ENCODE results near the gene GMDS.

The GMDS gene

DNA sequence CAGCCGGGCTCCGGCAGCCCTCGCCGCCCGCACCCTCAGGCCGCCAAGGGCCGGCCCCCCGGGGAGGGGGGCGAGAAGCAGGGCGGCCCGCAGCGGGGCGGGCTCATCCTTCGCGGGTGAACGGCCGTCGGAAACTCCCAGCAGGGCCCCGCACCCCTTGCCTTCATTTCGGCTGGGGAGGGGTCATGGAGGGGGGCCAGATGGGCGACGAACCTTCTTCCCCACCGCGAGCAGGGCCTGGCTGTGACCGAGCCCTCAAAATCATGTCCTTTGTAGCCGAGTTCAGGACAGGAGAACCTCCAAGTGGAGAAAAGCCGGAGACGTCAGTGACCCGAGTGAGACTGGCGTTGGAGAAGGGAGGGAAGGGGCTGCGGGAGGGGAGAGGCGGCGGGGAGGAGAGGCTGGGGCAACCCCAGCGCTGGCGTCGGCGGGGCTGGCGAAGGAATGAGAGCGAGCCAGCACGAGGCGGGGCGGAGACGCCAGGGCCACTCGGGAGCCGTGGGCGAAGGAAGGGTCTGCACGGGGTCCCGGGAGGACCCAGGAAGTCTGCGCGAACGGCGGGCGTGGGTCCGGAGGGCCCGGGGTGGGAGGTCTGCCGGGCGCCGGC lies 636.3 kb downstream of the GMDS start:
- peaks cover 26% of the 10 kb centered on the region for H3K4me1 ChIP-seq (ENCODE audit: control insufficient read depth, insufficient read depth, low read length, poor library complexity, severe bottlenecking)

DNA sequence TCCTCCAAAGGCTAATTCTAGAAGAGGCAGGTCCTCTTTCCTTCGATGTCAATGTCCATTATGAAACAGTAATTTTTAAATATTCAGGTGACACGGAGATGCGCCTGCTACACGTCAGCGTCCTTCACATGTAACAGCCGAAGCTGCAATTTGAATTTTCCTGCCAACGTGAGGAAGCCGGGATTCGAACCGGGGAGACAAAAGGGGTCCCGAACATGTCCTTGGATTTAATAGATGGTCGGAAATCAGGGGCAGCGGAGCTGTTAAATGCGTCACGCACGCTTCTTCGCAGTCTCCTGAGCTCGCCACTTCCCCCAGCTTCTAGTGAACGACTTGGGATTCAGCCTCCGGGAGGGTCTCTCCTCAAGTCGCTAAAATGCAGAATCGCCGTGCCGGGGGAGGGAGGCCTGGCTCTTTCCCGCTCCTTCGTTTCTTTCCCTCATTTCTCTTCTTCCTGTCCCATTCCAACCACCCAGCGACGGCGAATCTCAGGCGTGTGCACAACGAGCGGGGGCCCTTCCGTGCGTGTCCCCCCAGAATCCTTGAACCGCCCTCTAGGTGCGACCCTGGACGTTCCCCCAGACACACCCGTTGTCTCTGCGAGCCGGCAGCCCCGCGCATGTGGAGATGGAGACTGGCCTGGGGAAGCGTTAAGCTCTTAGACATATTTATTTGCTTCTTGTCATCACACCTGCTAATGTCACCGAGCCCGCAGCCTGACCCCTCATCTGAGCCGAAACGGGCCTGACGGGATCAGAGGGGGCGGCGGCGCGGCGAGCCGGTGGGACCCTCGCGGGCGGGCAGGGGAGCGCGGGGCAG lies 637.0 kb downstream of the GMDS start:
- H3K4me3 ChIP-seq (ENCODE audit: extremely low read depth, insufficient read depth, low read length, poor library complexity, severe bottlenecking): no peak overlapping the region
- 2% methylated on average over 54 to 55 of the region's 59 CpGs for WGBS, 2 experiments (ENCODE audit: insufficient coverage in 2 of 2)

More for the DNA sequence above, 636.3 kb downstream of the GMDS start:
- Histone ChIP-seq H3K27ac (ENCODE audit: low read depth, low read length, severe bottlenecking) (no peak overlapping the region), H3K36me3 (ENCODE audit: control insufficient read depth, insufficient read depth, low read length) (no peaks in the 10 kb centered on the region), H3K9me3 (ENCODE audit: control insufficient read depth, low read length) (no peaks in the 10 kb centered on the region), H3K4me3 (ENCODE audit: extremely low read depth, insufficient read depth, low read length, poor library complexity, severe bottlenecking) (peak overlapping the region; percentile 37)
- WGBS, 2 experiments (ENCODE audit: insufficient coverage in 2 of 2): 1% methylated on average over 53 of the region's 58 CpGs

DNA sequence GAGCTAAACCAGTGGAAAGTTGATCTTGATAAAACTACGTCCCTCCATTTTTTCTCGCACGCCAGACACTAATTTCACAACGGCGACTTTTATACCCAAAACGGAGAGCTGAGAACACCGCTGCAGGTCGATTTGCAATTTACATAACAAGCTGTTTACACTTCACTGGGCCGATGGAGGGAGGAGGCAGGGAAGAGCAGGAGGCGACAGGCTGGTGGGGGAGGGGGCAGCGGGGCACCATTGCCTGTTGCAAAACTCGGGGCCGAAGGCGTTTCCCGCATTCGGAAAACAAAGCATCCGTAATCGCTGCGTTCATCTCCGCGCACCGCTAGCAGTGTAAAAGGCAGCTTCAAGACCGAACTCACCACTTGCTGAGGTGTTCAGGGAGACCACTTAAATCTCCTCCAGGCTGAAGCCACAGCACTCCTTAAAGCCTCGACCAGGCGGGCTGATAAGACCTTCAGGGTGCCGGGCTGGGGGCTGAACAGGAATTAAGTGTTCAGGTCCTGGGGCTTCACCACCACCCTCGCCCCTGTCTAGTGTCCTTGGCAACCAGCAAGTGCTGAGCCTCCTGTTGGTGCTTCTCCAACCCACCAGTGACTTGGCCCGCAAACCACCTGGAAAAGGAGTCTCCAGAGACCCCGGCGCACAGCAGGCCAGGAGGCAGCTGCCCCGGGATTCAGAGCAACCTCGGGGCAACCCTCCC lies 637.7 kb downstream of the GMDS start:
- H3K4me1 ChIP-seq (ENCODE audit: control insufficient read depth, insufficient read depth, low read length, poor library complexity, severe bottlenecking): peaks cover 26% of the 10 kb centered on the region
- H3K9me3 ChIP-seq (ENCODE audit: control insufficient read depth, low read length): no peaks in the 10 kb centered on the region
- H3K27ac ChIP-seq (ENCODE audit: low read depth, low read length, severe bottlenecking): no peak overlapping the region
- 1% methylated on average over 19 to 26 of the region's 32 CpGs for WGBS, 2 experiments (ENCODE audit: insufficient coverage in 2 of 2)
- no peak overlapping the region for H3K4me3 ChIP-seq (ENCODE audit: extremely low read depth, insufficient read depth, low read length, poor library complexity, severe bottlenecking)
- H3K36me3 ChIP-seq (ENCODE audit: control insufficient read depth, insufficient read depth, low read length): no peaks in the 10 kb centered on the region

More for the DNA sequence above, 637.0 kb downstream of the GMDS start:
- H3K27ac ChIP-seq (ENCODE audit: low read depth, low read length, severe bottlenecking): no peak overlapping the region
- no peaks in the 10 kb centered on the region for H3K9me3 ChIP-seq (ENCODE audit: control insufficient read depth, low read length)
- H3K4me1 ChIP-seq (ENCODE audit: control insufficient read depth, insufficient read depth, low read length, poor library complexity, severe bottlenecking): peaks cover 26% of the 10 kb centered on the region
- no peaks in the 10 kb centered on the region for H3K36me3 ChIP-seq (ENCODE audit: control insufficient read depth, insufficient read depth, low read length)

DNA sequence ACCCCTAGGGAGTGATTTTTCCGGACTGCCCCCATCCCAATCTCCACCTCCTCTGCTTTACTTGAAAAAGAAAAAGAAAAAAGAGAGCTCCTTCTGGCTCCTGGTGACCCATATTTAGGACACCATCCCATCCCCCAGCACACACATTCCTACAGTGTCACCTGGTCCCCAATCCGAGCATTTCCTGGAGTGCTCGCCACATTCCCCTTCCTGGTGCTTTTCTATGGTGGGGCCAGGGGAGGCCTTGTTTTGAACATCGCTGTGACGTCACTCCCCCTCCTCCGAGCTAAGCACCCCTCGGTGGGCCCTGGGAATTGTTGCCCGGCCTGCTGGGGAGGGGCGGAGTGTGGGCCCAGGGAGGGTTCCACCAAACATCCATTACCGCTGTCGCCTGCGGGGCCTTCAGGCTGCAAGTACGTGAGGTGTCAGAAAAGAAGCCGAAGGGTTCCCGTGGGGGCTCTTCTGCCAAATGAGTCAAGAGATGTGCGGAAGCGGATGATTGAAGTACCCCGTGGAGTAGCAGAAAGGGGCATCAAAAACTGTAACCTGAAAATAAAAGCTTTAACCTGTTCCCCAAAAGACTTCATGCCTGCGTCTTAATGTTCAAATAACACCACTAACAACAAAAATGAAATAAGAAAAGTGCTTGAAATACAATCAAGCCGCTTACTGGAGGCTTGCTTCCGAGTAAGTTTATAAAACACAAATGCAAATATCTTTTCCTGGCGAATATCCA lies 638.5 kb downstream of the GMDS start:
- H3K9me3 ChIP-seq (ENCODE audit: control insufficient read depth, low read length): no peaks in the 10 kb centered on the region
- H3K36me3 ChIP-seq (ENCODE audit: control insufficient read depth, insufficient read depth, low read length): no peaks in the 10 kb centered on the region
- 0% methylated on average over 11 to 12 of the region's 22 CpGs for WGBS, 2 experiments (ENCODE audit: insufficient coverage in 2 of 2)
- peaks cover 23% of the 10 kb centered on the region for H3K4me1 ChIP-seq (ENCODE audit: control insufficient read depth, insufficient read depth, low read length, poor library complexity, severe bottlenecking)
- no peak overlapping the region for H3K4me3 ChIP-seq (ENCODE audit: extremely low read depth, insufficient read depth, low read length, poor library complexity, severe bottlenecking)
- H3K27ac ChIP-seq (ENCODE audit: low read depth, low read length, severe bottlenecking): no peak overlapping the region

DNA sequence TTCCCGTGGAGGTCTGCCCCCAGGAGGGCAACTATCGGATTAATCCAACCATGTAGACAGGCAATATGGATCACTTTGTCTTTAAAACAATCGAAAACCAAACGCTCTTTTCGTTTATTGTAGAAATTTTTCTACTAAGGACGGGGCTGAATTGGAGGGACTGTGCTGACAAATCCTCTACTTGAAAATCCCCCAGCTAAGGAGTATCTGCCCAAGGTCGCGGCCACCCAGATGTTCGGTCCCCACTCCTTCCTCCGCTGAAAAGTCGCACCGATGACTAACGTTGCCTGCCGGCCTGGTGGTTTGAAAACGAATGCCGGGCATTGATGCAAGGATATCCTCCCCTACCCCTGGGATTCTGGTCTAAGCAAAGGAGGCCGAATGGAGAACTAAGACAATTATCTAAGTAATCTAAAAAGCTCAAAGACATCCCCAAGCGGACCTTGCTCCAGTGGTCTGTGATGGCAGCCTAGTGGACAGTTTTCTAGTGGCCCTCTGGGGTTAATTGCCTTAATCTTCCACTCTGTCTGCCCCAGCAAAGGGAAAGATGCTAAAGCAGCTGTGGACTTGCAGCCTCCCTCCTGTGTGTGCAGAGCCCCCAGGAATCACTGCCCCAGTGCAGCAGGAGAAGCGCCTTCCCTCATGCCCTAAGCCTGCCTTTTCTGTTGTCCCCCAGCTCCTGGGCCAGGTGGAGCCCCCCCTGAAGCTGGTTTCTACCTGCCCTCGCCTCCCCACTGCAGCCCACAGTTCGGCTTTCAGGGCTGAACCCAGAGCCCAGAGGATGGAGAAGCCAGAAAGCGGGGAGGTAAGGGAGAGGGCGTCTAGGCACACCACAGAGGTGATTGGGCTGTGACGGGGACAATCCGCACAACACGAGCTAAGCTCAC lies 639.3 kb downstream of the GMDS start:
- Histone ChIP-seq H3K27ac (ENCODE audit: low read depth, low read length, severe bottlenecking) (no peak overlapping the region), H3K36me3 (ENCODE audit: control insufficient read depth, insufficient read depth, low read length) (no peaks in the 10 kb centered on the region), H3K4me3 (ENCODE audit: extremely low read depth, insufficient read depth, low read length, poor library complexity, severe bottlenecking) (no peak overlapping the region), H3K9me3 (ENCODE audit: control insufficient read depth, low read length) (no peaks in the 10 kb centered on the region), H3K4me1 (ENCODE audit: control insufficient read depth, insufficient read depth, low read length, poor library complexity, severe bottlenecking) (peaks cover 23% of the 10 kb centered on the region)
- WGBS, 2 experiments (ENCODE audit: insufficient coverage in 2 of 2): 2 to 7% methylated on average over 5 to 9 of the region's 26 CpGs

DNA sequence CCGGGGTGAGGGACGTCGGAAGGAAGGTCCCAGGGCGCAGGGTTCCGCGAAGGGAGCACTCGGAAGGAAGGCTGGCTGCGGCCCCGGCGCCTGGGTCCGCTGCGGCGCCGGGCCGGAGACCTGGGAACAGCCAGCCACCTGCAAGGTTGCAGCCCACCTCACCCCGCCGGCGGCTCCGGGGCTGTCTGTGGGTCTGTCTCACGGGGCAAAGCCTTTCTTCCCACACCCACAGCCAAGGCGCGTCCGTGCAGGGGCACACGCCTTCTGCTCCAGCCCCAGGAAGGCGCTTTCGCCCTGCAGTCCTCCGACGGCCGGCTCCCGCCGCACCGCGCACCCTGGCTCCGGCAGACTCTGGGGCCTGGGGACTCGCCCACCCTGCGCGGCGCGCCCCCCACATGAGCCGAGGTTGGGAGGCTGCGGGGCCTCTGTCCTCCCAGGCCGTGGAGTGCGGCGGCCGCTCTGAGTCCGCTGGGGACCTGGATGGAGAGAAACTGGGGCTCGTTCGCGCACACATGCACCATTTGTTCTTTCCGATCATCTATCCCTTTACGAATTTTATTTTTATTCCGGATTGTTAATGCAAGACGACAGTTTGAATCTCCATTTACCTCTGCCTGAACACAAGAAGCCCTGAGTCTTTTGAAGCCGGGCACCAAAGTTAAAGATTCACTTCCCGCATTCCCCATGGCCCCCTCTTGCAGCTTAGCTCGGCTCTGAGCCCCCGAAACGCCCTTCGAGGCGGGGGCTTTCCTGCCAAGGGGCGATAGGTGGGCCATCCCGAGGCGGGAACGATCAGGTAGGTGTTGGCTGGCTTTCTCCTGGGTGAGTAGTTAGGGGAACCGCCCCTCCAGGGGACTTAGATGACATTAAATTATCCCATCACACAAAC lies 640.2 kb downstream of the GMDS start:
- H3K4me3 ChIP-seq (ENCODE audit: extremely low read depth, insufficient read depth, low read length, poor library complexity, severe bottlenecking): peak overlapping the region; percentile 26
- 3% methylated on average over 47 to 57 of the region's 65 CpGs for WGBS, 2 experiments (ENCODE audit: insufficient coverage in 2 of 2)
- no peaks in the 10 kb centered on the region for H3K9me3 ChIP-seq (ENCODE audit: control insufficient read depth, low read length)
- peaks cover 23% of the 10 kb centered on the region for H3K4me1 ChIP-seq (ENCODE audit: control insufficient read depth, insufficient read depth, low read length, poor library complexity, severe bottlenecking)
- H3K36me3 ChIP-seq (ENCODE audit: control insufficient read depth, insufficient read depth, low read length): no peaks in the 10 kb centered on the region
- H3K27ac ChIP-seq (ENCODE audit: low read depth, low read length, severe bottlenecking): no peak overlapping the region

DNA sequence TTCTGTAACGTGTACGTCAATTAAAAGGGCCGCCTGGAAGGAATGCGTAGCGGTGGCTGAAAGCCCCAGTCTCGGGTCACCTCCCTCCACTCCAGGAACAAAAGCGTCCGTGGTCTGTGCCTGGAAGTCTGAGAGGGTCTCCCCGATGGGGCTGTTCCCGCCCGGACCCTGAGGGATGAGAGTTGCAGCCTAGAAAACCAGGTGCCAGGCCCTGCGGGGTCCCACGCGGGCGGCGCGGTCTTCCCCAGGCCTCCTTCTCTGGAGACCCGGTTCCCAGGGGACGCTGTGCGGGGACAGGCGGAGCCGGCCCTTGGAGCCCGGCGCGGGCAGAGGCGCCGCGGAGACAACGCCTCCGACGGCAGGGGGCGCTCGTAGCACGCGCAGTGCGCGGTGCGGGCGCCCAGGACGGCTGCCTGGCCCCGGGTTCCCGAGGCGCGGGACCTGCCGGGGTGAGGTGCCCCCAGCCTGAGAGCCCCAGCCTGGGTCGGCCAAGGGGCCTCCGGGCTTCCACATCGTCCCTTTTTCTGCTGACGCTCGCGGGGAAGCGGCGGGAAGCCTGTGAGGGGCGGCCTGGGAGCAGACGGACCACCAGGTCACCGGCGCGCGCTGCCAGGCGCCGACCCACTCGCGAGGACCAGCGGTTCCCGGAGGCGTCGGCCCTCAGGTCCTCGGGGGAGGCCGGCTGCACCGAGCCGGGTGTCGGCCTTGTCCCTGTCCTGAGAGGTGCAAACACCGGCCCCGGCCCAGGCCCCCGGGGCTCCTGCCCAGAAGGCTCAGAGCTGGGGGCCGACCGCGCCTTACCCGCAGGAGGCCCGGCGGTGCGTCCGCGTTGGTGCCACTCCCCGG lies 641.0 kb downstream of the GMDS start:
- Histone ChIP-seq H3K9me3 (ENCODE audit: control insufficient read depth, low read length) (no peaks in the 10 kb centered on the region), H3K36me3 (ENCODE audit: control insufficient read depth, insufficient read depth, low read length) (no peaks in the 10 kb centered on the region), H3K27ac (ENCODE audit: low read depth, low read length, severe bottlenecking) (no peak overlapping the region), H3K4me1 (ENCODE audit: control insufficient read depth, insufficient read depth, low read length, poor library complexity, severe bottlenecking) (peaks cover 23% of the 10 kb centered on the region), H3K4me3 (ENCODE audit: extremely low read depth, insufficient read depth, low read length, poor library complexity, severe bottlenecking) (peak overlapping the region; percentile 26)
- WGBS, 2 experiments (ENCODE audit: insufficient coverage in 2 of 2): 2% methylated on average over 60 to 75 of the region's 85 CpGs

DNA sequence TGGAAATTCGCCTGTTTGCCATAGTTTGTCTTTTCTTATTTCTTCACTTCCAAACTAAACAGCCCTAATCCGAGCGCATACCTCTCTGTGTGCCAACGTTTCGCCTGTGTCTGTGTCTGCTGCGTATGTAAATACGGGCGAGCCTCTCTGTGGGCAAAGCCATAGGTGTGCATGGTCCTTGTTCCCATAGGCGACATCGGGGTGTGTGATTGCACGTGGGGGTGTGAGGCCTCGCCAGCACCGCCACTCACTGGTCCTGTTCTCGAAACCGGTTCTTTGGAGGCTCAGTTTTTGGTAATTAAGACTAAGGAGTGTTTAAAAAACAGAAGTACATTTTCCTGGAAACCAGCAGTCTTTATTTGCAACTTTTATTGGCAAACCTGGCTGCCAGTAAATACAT lies 641.7 kb downstream of the GMDS start:
- Histone ChIP-seq H3K4me1 (ENCODE audit: control insufficient read depth, insufficient read depth, low read length, poor library complexity, severe bottlenecking) (peaks cover 23% of the 10 kb centered on the region), H3K9me3 (ENCODE audit: control insufficient read depth, low read length) (no peaks in the 10 kb centered on the region), H3K36me3 (ENCODE audit: control insufficient read depth, insufficient read depth, low read length) (no peaks in the 10 kb centered on the region), H3K4me3 (ENCODE audit: extremely low read depth, insufficient read depth, low read length, poor library complexity, severe bottlenecking) (no peak overlapping the region), H3K27ac (ENCODE audit: low read depth, low read length, severe bottlenecking) (no peak overlapping the region)
- WGBS, 2 experiments (ENCODE audit: insufficient coverage in 2 of 2): 88% methylated on average over 13 to 15 of the region's 15 CpGs
